ENCODE results near the gene TMEM209. TPM values are rescaled to one million over a fixed set of nuclear protein-coding genes. Genes with fewer than 3 reads are reported as not detected.
A peak's percentile ranks its signal among the peaks of the same experiment; 100 is the strongest.

TMEM209 gene
- total RNA-seq, 3 donors from 2014 or later (not counting 1 experiment from before 2014, with no cell fraction given): 26.3 to 31.0 (median 30.4) TPM

- Mint-ChIP-seq H3K9me3 (no peaks in the 10 kb centered on the region), H3K27me3 (ENCODE audit: low read depth in 2 of 2) (no peaks in the 10 kb centered on the region), H3K27ac (peak overlapping the region in 1 of 2 donors; percentile 79), H3K36me3 (no peaks in the 10 kb centered on the region), H3K4me3 (peak overlapping the region; percentile 68), H3K4me1 (peaks cover 16 to 33% of the 10 kb centered on the region in 2 donors)
- Histone ChIP-seq H3K27me3 (ENCODE audit: control insufficient read depth, insufficient read depth, low read length) (no peaks in the 10 kb centered on the region), H3K9me3 (ENCODE audit: control insufficient read depth, insufficient read depth, low read length) (no peaks in the 10 kb centered on the region), H3K4me1 (ENCODE audit: control insufficient read depth, insufficient read depth, low read length) (peaks cover 15% of the 10 kb centered on the region), H3K4me3 (ENCODE audit: low read length) (peak overlapping the region; percentile 52), H3K36me3 (ENCODE audit: control insufficient read depth, insufficient read depth, low read length) (peaks cover 4% of the 10 kb centered on the region), H3K27ac (ENCODE audit: low read length) (no peak overlapping the region)
- no peak for TF ChIP-seq CTCF (IDR thresholded peaks at IDR 0.05)
- ATAC-seq (no peak), DNase-seq (no peak)
- intact Hi-C loops (cut with micrococcal nuclease): loop anchor here (5.0 kb wide), 1 partner anchor 68 kb away; the partner anchor contains the start of gene KLHDC10
- 91% methylated on average over 47 of the region's 47 CpGs for WGBS (ENCODE audit: insufficient coverage)
These were observed 64.5 kb downstream of the TMEM209 start for GRCh38 chr7:130140551-130141160.

- DNase-seq (no peak), ATAC-seq (no peak)
- Histone ChIP-seq H3K27ac (ENCODE audit: low read length) (no peak overlapping the region), H3K4me1 (ENCODE audit: control insufficient read depth, insufficient read depth, low read length) (peaks cover 15% of the 10 kb centered on the region), H3K27me3 (ENCODE audit: control insufficient read depth, insufficient read depth, low read length) (no peaks in the 10 kb centered on the region), H3K4me3 (ENCODE audit: low read length) (no peak overlapping the region), H3K36me3 (ENCODE audit: control insufficient read depth, insufficient read depth, low read length) (peaks cover 13% of the 10 kb centered on the region), H3K9me3 (ENCODE audit: control insufficient read depth, insufficient read depth, low read length) (no peaks in the 10 kb centered on the region)
- WGBS (ENCODE audit: insufficient coverage): 100% methylated on average over 2 of the region's 2 CpGs
- no peak for TF ChIP-seq CTCF (IDR thresholded peaks at IDR 0.05)
- Mint-ChIP-seq H3K36me3 (no peaks in the 10 kb centered on the region), H3K9me3 (no peaks in the 10 kb centered on the region), H3K27ac (no peak overlapping the region), H3K4me1 (peaks cover 14 to 30% of the 10 kb centered on the region in 2 donors), H3K4me3 (no peak overlapping the region), H3K27me3 (ENCODE audit: low read depth in 2 of 2) (no peaks in the 10 kb centered on the region)
- intact Hi-C loops (cut with micrococcal nuclease): no loop called here
These were observed 65.8 kb downstream of the TMEM209 start for GRCh38 chr7:130139193-130139960.

DNA sequence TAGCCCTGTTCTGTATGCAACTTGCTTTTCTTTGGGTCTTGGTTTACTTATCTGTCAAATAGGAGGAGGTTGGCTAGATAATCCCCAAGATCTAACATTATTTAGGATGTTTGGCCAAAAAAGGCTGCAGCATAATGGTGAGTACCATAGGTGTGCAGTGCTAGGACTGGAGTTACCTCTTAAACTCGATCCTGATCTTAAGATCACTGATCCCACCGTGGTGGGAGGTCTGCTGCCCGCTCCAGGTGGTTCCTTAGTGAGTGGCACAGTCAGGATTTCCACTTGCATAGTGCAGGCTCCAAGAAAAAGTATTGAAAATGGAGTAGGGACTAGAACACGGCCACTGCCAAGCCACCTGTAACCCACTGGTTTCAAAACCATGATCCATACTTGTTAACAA is 68.0 kb downstream of the TMEM209 start:
- Histone ChIP-seq H3K27ac (ENCODE audit: low read length) (no peak overlapping the region), H3K9me3 (ENCODE audit: control insufficient read depth, insufficient read depth, low read length) (no peaks in the 10 kb centered on the region), H3K4me1 (ENCODE audit: control insufficient read depth, insufficient read depth, low read length) (peaks cover 15% of the 10 kb centered on the region), H3K27me3 (ENCODE audit: control insufficient read depth, insufficient read depth, low read length) (no peaks in the 10 kb centered on the region), H3K36me3 (ENCODE audit: control insufficient read depth, insufficient read depth, low read length) (peaks cover 20% of the 10 kb centered on the region), H3K4me3 (ENCODE audit: low read length) (no peak overlapping the region)
- H3K36me3 Mint-ChIP-seq: no peaks in the 10 kb centered on the region
- no peaks in the 10 kb centered on the region for H3K27me3 Mint-ChIP-seq (ENCODE audit: low read depth in 2 of 2)
- ATAC-seq: no peak
- no peak overlapping the region for H3K27ac Mint-ChIP-seq
- no peaks in the 10 kb centered on the region for H3K9me3 Mint-ChIP-seq
- TF ChIP-seq CTCF (IDR thresholded peaks at IDR 0.05): no peak
- intact Hi-C loops (cut with micrococcal nuclease): no loop called here
- H3K4me1 Mint-ChIP-seq: peaks cover 14 to 30% of the 10 kb centered on the region in 2 donors
- no peak overlapping the region for H3K4me3 Mint-ChIP-seq
- WGBS (ENCODE audit: insufficient coverage): 96% methylated on average over 3 of the region's 4 CpGs
- no peak for DNase-seq

Measured in natural killer cell (primary cell).